MM.1S (cell line): ENCODE data around the gene PIKFYVE.

ENCODE experiments used
- EZH2 ChIP-seq: fragments of 300-600 bp; sonication (generic); optimal IDR thresholded peaks from 2 replicates; pipeline ENCODE3; 2017; ENCODE audit warnings: low read depth, mild to moderate bottlenecking, antibody characterized with exemption, low read length, mixed read lengths
- EZH2phosphoT487 ChIP-seq: fragments of 300-600 bp; sonication (generic); IDR thresholded peaks from 2 replicates; pipeline ENCODE4 v1.6.1; 2018; ENCODE audit warnings: antibody characterized with exemption, low read length
- TF ChIP-seq, protein P1 (sequence below): fragments of 300-600 bp; sonication (generic); IDR thresholded peaks from 2 replicates; pipeline ENCODE4 v1.5.1; 2016; ENCODE audit warnings: antibody characterized with exemption, low read length, mixed read lengths

- TF ChIP-seq, protein P1, sequence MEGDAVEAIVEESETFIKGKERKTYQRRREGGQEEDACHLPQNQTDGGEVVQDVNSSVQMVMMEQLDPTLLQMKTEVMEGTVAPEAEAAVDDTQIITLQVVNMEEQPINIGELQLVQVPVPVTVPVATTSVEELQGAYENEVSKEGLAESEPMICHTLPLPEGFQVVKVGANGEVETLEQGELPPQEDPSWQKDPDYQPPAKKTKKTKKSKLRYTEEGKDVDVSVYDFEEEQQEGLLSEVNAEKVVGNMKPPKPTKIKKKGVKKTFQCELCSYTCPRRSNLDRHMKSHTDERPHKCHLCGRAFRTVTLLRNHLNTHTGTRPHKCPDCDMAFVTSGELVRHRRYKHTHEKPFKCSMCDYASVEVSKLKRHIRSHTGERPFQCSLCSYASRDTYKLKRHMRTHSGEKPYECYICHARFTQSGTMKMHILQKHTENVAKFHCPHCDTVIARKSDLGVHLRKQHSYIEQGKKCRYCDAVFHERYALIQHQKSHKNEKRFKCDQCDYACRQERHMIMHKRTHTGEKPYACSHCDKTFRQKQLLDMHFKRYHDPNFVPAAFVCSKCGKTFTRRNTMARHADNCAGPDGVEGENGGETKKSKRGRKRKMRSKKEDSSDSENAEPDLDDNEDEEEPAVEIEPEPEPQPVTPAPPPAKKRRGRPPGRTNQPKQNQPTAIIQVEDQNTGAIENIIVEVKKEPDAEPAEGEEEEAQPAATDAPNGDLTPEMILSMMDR, result peak; percentile 28; the same call in 1 of the 2 replicates
- no peak for TF ChIP-seq EZH2
- no peak for TF ChIP-seq EZH2phosphoT487
These were observed 126.2 kb downstream of the PIKFYVE start for GRCh38 chr2:208392300-208392699.
